HL-60 (cell line): ENCODE measurements around the gene OR2H1.

ENCODE experiments used
- DNase-seq, 2 experiments: peaks; one replicate each; pipeline ENCODE4 v3.0.0-alpha.2; 2010 to 2020; ENCODE audit warnings: low read depth in 1 of 2, low spot score in 1 of 2
- H3K27ac ChIP-seq: fragments of 250-450 bp; sonication (Bioruptor Pico); replicated peaks from 2 replicates; pipeline ENCODE4 v1.5.1; 2020; ENCODE audit warnings: mild to moderate bottlenecking, moderate library complexity
- H3K27me3 ChIP-seq: fragments of 250-450 bp; sonication (Bioruptor Pico); 2 replicates; pipeline ENCODE4 v1.5.1; 2021; ENCODE audit warnings: mild to moderate bottlenecking, moderate library complexity; ENCODE audit not compliant: insufficient read depth, poor library complexity, severe bottlenecking
- H3K4me3 ChIP-seq: replicated peaks from 2 replicates; pipeline ENCODE4 v1.5.1; 2011; ENCODE audit warnings: mild to moderate bottlenecking, control low read depth, low read length; ENCODE audit not compliant: insufficient read depth
- CTCF ChIP-seq: IDR thresholded peaks from one replicate; pipeline ENCODE4 v1.5.1; 2011; ENCODE audit warnings: low read length, control low read depth, inconsistent platforms; ENCODE audit not compliant: insufficient read depth
- GABPA ChIP-seq: IDR thresholded peaks from 2 replicates; pipeline ENCODE4 v1.6.1; 2012; ENCODE audit warnings: low read depth
- POLR2AphosphoS5 ChIP-seq: IDR thresholded peaks from 2 replicates; pipeline ENCODE4 v1.6.1; 2012; ENCODE audit warnings: low read depth
- SPI1 ChIP-seq: IDR thresholded peaks from 2 replicates; pipeline ENCODE4 v1.6.1; 2012; ENCODE audit warnings: low read depth, mild to moderate bottlenecking, borderline replicate concordance
- TF ChIP-seq, protein P1 (sequence below): IDR thresholded peaks from 2 replicates; pipeline ENCODE4 v1.6.1; 2012; ENCODE audit warnings: low read depth; ENCODE audit not compliant: insufficient replicate concordance

OR2H1 gene

GRCh38 chr6:29478740-29479139 is 21.8 kb downstream of the OR2H1 start:
- H3K27ac ChIP-seq = no peak overlapping the region
- DNase-seq = no peak
- TF ChIP-seq, protein P1, sequence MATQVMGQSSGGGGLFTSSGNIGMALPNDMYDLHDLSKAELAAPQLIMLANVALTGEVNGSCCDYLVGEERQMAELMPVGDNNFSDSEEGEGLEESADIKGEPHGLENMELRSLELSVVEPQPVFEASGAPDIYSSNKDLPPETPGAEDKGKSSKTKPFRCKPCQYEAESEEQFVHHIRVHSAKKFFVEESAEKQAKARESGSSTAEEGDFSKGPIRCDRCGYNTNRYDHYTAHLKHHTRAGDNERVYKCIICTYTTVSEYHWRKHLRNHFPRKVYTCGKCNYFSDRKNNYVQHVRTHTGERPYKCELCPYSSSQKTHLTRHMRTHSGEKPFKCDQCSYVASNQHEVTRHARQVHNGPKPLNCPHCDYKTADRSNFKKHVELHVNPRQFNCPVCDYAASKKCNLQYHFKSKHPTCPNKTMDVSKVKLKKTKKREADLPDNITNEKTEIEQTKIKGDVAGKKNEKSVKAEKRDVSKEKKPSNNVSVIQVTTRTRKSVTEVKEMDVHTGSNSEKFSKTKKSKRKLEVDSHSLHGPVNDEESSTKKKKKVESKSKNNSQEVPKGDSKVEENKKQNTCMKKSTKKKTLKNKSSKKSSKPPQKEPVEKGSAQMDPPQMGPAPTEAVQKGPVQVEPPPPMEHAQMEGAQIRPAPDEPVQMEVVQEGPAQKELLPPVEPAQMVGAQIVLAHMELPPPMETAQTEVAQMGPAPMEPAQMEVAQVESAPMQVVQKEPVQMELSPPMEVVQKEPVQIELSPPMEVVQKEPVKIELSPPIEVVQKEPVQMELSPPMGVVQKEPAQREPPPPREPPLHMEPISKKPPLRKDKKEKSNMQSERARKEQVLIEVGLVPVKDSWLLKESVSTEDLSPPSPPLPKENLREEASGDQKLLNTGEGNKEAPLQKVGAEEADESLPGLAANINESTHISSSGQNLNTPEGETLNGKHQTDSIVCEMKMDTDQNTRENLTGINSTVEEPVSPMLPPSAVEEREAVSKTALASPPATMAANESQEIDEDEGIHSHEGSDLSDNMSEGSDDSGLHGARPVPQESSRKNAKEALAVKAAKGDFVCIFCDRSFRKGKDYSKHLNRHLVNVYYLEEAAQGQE = no peak
- no peak for TF ChIP-seq CTCF
- no peak for TF ChIP-seq POLR2AphosphoS5
- no peak for TF ChIP-seq GABPA
- no peak for TF ChIP-seq SPI1

GRCh38 chr6:29479560-29479959 is 22.6 kb downstream of the OR2H1 start:
- Histone ChIP-seq H3K4me3 (no peak overlapping the region), H3K27ac (no peak overlapping the region), H3K27me3 (no peaks in the 10 kb centered on the region)
- TF ChIP-seq SPI1 (no peak), POLR2AphosphoS5 (no peak), GABPA (no peak), CTCF (no peak)
- TF ChIP-seq, protein P1 = no peak
- DNase-seq = no peak

More at GRCh38 chr6:29478740-29479139, 21.8 kb downstream of the OR2H1 start:
- Histone ChIP-seq H3K27me3 (no peaks in the 10 kb centered on the region), H3K4me3 (no peak overlapping the region)

GRCh38 chr6:29483186-29483585 is 26.2 kb downstream of the OR2H1 start:
- no peak for DNase-seq
- Histone ChIP-seq H3K4me3 (no peak overlapping the region), H3K27me3 (no peaks in the 10 kb centered on the region), H3K27ac (no peak overlapping the region)
- TF ChIP-seq GABPA (no peak), CTCF (no peak), POLR2AphosphoS5 (no peak), SPI1 (no peak)
- TF ChIP-seq, protein P1 = no peak
